Measurements from ENCODE around the gene AREL1. TPM values are rescaled to one million over a fixed set of nuclear protein-coding genes. Genes with fewer than 3 reads are reported as not detected.

The AREL1 gene
- total RNA-seq, 4 donors from 2014 or later, result 12.4 to 26.5 (median 21.6) TPM

GRCh38 chr14:74622257-74622656 is 90.6 kb downstream of the AREL1 start:
- H3K4me3 ChIP-seq (ENCODE audit: low read depth, poor library complexity, severe bottlenecking), result no peak overlapping the region
- no peak for DNase-seq (ENCODE audit: low spot score in 2 of 2)
- 81 to 85% methylated on average over 5 of the region's 5 CpGs for WGBS, 2 donors
- TF ChIP-seq CTCF (IDR thresholded peaks at IDR 0.05), result no peak
- TF ChIP-seq POLR2A (IDR thresholded peaks at IDR 0.05), result no peak
- intact Hi-C loops (cut with DNase I; ENCODE audit: low total_unique reads), result no loop called here

GRCh38 chr14:74621556-74621955 is 91.3 kb downstream of the AREL1 start:
- no peak for DNase-seq (ENCODE audit: low spot score in 2 of 2)
- H3K4me3 ChIP-seq (ENCODE audit: low read depth, poor library complexity, severe bottlenecking), result no peak overlapping the region
- WGBS, 2 donors, result 75 to 88% methylated on average over 6 of the region's 6 CpGs
- TF ChIP-seq POLR2A (IDR thresholded peaks at IDR 0.05), result no peak
- TF ChIP-seq CTCF (IDR thresholded peaks at IDR 0.05), result no peak
- intact Hi-C loops (cut with DNase I; ENCODE audit: low total_unique reads), result no loop called here

- TF ChIP-seq POLR2A (IDR thresholded peaks at IDR 0.05) (no peak), CTCF (IDR thresholded peaks at IDR 0.05) (no peak)
- 85 to 88% methylated on average over 3 of the region's 3 CpGs for WGBS, 2 donors
- intact Hi-C loops (cut with DNase I; ENCODE audit: low total_unique reads), result no loop called here
- DNase-seq (ENCODE audit: low spot score in 2 of 2), result no peak
- H3K4me3 ChIP-seq (ENCODE audit: low read depth, poor library complexity, severe bottlenecking), result no peak overlapping the region
Observed at GRCh38 chr14:74620923-74621322, 92.0 kb downstream of the AREL1 start.

GRCh38 chr14:74620497-74620921 is 92.4 kb downstream of the AREL1 start:
- no peak for DNase-seq (ENCODE audit: low spot score in 2 of 2)
- H3K4me3 ChIP-seq (ENCODE audit: low read depth, poor library complexity, severe bottlenecking), result no peak overlapping the region
- intact Hi-C loops (cut with DNase I; ENCODE audit: low total_unique reads), result no loop called here
- TF ChIP-seq CTCF (IDR thresholded peaks at IDR 0.05) (no peak), POLR2A (IDR thresholded peaks at IDR 0.05) (no peak)
- WGBS, 2 donors, result 74 to 78% methylated on average over 2 of the region's 2 CpGs

GRCh38 chr14:74619672-74620131 is 93.2 kb downstream of the AREL1 start:
- WGBS, 2 donors, result 44 to 56% methylated on average over 6 of the region's 6 CpGs
- no peak overlapping the region for H3K4me3 ChIP-seq (ENCODE audit: low read depth, poor library complexity, severe bottlenecking)
- TF ChIP-seq POLR2A (IDR thresholded peaks at IDR 0.05), result no peak
- TF ChIP-seq CTCF (IDR thresholded peaks at IDR 0.05), result no peak
- intact Hi-C loops (cut with DNase I; ENCODE audit: low total_unique reads), result no loop called here
- peak in 1 of 2 donors; percentile 72 for DNase-seq (ENCODE audit: low spot score in 2 of 2)
